Epithelial cell of proximal tubule (primary cell): ENCODE results near the gene ARHGAP26. TPM values are rescaled to one million over a fixed set of nuclear protein-coding genes. Genes with fewer than 3 reads are reported as not detected.

Experiments used
- DNase-seq: peaks from one replicate; pipeline ENCODE4 v3.0.0-alpha.2; 2011; ENCODE audit warnings: low read depth
- H3K4me3 ChIP-seq: 2 replicates; pipeline ENCODE4 v1.5.1; 2011; ENCODE audit warnings: low read depth, mild to moderate bottlenecking, low read length
- CTCF ChIP-seq: conservative IDR thresholded peaks from 2 replicates; pipeline ENCODE4 v1.5.1; 2012; ENCODE audit warnings: low read depth, mild to moderate bottlenecking, low read length
- total RNA-seq: library from RNA; depleted of rRNA; stranded (reverse); fragments of >200 nt; gene quantifications from 2 replicates; pipeline ENCODE4 v1.2.3, GENCODE V29; 2015

ARHGAP26 gene
- total RNA-seq, 1 donor from 2014 or later, result 7.0 TPM

GRCh38 chr5:142795251-142795650, 25.1 kb downstream of the ARHGAP26 start:
- DNase-seq, result no peak
- TF ChIP-seq CTCF, result no peak
- no peak overlapping the region for H3K4me3 ChIP-seq

DNA sequence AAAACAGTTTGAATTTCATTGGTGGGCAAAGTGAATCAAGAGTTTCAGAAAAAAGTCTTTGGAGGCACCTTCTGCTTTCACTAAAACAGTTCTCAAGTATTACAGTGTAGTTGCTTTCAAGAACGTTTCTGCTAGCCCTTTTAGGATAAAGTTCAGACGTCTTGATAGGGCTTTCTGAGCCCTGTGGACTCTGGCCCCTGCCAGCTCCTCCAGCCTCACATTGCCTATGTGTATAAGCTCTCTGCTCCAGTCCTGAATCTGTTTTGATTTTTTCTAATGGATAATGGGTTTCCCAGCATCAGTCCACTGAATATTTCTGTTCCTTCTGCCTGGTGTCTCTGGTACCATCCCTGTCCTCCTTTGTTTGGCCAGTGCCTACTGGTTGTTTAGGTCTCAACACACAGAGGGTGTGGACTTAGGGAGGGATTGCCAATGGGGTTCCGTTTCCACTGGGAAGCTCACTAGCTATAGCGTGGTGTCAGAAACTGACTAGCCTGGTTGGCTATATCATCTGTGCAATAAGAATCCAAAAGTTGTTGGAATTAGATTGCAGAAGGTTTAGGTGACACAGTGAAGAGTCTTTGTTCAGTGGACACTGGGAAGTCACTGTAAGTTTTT, 26.4 kb downstream of the ARHGAP26 start:
- no peak overlapping the region for H3K4me3 ChIP-seq
- no peak for DNase-seq
- TF ChIP-seq CTCF, result no peak

DNA sequence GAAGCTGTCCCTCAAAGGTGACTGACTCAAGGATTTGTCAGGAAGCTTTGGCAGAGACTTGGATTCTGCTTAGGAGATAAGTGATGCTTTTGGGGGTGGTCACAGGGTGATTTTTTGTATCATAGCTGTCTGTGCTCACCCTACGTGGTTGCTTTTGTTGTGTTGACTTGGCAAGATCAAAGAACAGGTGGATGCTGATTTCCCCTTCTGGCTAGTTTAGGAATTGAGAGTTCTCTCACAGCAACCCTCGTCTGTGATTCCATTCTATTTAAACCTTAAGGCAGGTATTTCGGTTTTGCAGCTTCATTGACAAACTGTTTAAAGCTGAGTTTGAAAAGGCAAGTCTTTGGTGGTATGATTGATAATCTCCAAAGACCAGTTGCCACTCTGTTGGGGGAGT, 27.2 kb downstream of the ARHGAP26 start:
- TF ChIP-seq CTCF, result no peak
- no peak overlapping the region for H3K4me3 ChIP-seq
- DNase-seq, result no peak

GRCh38 chr5:142798099-142798770, 28.1 kb downstream of the ARHGAP26 start:
- no peak overlapping the region for H3K4me3 ChIP-seq
- no peak for TF ChIP-seq CTCF
- DNase-seq, result no peak

DNA sequence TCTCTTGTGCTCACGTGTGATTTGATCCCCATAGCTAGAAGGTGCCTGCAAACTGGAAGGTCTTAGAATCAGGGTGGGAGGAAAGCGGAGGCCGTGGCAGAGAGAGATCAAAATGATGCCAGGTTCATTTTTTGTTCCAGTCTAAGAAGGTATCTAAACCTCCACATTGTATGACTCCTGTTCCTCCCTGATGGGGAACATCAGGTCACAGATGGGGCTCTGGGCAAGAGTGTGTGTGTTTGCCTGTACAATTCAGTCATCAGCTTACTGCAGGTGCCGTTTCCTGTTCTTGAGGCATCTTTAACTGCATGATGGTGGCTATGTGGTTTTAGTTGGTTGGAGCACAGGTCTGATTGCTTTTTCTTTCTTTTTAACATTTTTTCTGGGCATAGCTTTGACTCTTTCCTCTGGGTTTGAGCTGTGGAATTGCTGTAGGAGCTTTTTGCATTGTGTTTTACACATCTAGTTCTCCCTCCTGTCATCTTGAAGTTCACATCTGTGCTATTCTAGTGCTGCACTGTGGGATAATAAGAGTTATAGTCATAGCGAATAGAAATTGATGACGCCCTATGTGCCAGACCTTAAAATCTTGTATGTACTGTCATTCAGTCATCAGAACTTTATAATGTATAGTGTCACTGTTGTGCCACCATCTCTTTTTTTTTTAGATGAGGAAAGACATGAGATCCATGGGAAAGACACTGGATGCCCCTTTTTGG, 30.8 kb downstream of the ARHGAP26 start:
- no peak for TF ChIP-seq CTCF
- no peak overlapping the region for H3K4me3 ChIP-seq
- DNase-seq, result no peak

- DNase-seq, result no peak
- TF ChIP-seq CTCF, result no peak
- no peak overlapping the region for H3K4me3 ChIP-seq
Observed at GRCh38 chr5:142801495-142801871, 31.3 kb downstream of the ARHGAP26 start.
